ENCODE results near the gene FBXO7. TPM values are rescaled to one million over a fixed set of nuclear protein-coding genes. Genes with fewer than 3 reads are reported as not detected.

FBXO7 gene
- total and polyA plus RNA-seq, 2 of the 4 experiments (the other 2 are of a cell fraction): 71.5 TPM

DNA sequence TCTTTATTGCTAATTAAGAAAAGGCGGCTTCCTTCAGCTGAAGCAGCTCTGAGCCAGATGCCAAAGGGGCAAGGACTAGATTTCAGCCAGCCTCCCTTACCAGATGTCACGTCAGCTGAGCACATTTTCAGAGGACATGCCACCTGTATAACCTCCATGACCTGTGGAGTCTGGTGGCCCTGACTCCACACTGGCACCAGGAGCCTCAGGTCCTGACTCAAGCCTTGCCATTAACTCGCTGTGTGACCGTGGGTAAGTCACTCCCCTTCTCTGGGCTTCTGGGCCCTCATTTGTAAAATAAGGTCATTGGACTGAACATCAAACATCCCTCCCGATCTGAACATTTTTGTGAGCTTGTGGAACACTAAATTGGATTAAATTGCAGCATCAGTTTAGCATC, 46.0 kb downstream of the FBXO7 start:
- H4K20me1 ChIP-seq (ENCODE audit: insufficient read depth, low read length): no peaks in the 10 kb centered on the region
- H2AK5ac ChIP-seq (ENCODE audit: low read depth, low read length): no peak overlapping the region
- no peak overlapping the region for H3K27ac ChIP-seq (ENCODE audit: insufficient read depth, low read length)
- no peak overlapping the region for H3K4ac ChIP-seq (ENCODE audit: low read depth, low read length)
- no TSS peak for BruUV-seq (replicated peaks)
- DNase-seq (no peak), ATAC-seq (ENCODE audit: low read depth) (no peak)
- no peak overlapping the region for H2AK9ac ChIP-seq (replicated peaks; ENCODE audit: low read depth, low read length, poor library complexity)
- H3K36me3 ChIP-seq (ENCODE audit: control insufficient read depth, insufficient read depth, low read length): no peaks in the 10 kb centered on the region
- H2BK20ac ChIP-seq (ENCODE audit: low read depth, low read length): no peak overlapping the region
- H2BK15ac ChIP-seq (ENCODE audit: low read depth, low read length): no peak overlapping the region
- no peaks in the 10 kb centered on the region for H3K79me1 ChIP-seq (ENCODE audit: low read depth in 1 of 2, low read length in 2 of 2)
- POLR2A ChIA-PET (ENCODE audit: unreplicated experiment): no interaction called here
- CTCF ChIA-PET: no interaction called here
- H3K18ac ChIP-seq (ENCODE audit: low read depth, low read length): no peak overlapping the region
- WGBS, 2 experiments (ENCODE audit: extremely low coverage in 2 of 2, insufficient read length in 1 of 2): 86% methylated on average over 1 of the region's 5 CpGs; no CpG with 5 or more reads in 1 of the 2 experiments
- no peaks in the 10 kb centered on the region for H3K9me1 ChIP-seq (ENCODE audit: insufficient read depth, low read length)
- in situ Hi-C loops (cut with MboI; ENCODE audit: low sequenced_read_pairs): no loop called here
- no peak overlapping the region for H4K91ac ChIP-seq (ENCODE audit: insufficient read depth, low read depth, low read length)
- no peak overlapping the region for H3K14ac ChIP-seq (replicated peaks; ENCODE audit: low read depth, low read length)
- dilution Hi-C loops (cut with HindIII; ENCODE audit: low sequenced_read_pairs, unreplicated experiment): no loop called here
- TF ChIP-seq FOS (IDR thresholded peaks at IDR 0.05; ENCODE audit: low read depth, low read length) (no peak), NFE2L2 (IDR thresholded peaks at IDR 0.05; ENCODE audit: low read depth, low read length) (no peak), MAFK (IDR thresholded peaks at IDR 0.05; ENCODE audit: low read depth, low read length) (no peak), CEBPB (IDR thresholded peaks at IDR 0.05; ENCODE audit: low read depth, low read length) (no peak), RAD21 (IDR thresholded peaks at IDR 0.05; ENCODE audit: low read length) (no peak), RFX5 (IDR thresholded peaks at IDR 0.05; ENCODE audit: low read depth, low read length) (no peak), CHD1 (IDR thresholded peaks at IDR 0.05; ENCODE audit: low read depth, low read length) (no peak), MAZ (IDR thresholded peaks at IDR 0.05; ENCODE audit: borderline replicate concordance, low read depth, low read length) (no peak), SMC3 (IDR thresholded peaks at IDR 0.05; ENCODE audit: low read depth, low read length) (no peak), RCOR1 (IDR thresholded peaks at IDR 0.05; ENCODE audit: insufficient replicate concordance, low read length) (no peak), MXI1 (IDR thresholded peaks at IDR 0.05; ENCODE audit: borderline replicate concordance, low read depth, low read length) (no peak), POLR2A (IDR thresholded peaks at IDR 0.05; ENCODE audit: low read depth, low read length) (no peak), BHLHE40 (IDR thresholded peaks at IDR 0.05; ENCODE audit: low read depth, low read length) (no peak)
- TF ChIP-seq, protein P1, sequence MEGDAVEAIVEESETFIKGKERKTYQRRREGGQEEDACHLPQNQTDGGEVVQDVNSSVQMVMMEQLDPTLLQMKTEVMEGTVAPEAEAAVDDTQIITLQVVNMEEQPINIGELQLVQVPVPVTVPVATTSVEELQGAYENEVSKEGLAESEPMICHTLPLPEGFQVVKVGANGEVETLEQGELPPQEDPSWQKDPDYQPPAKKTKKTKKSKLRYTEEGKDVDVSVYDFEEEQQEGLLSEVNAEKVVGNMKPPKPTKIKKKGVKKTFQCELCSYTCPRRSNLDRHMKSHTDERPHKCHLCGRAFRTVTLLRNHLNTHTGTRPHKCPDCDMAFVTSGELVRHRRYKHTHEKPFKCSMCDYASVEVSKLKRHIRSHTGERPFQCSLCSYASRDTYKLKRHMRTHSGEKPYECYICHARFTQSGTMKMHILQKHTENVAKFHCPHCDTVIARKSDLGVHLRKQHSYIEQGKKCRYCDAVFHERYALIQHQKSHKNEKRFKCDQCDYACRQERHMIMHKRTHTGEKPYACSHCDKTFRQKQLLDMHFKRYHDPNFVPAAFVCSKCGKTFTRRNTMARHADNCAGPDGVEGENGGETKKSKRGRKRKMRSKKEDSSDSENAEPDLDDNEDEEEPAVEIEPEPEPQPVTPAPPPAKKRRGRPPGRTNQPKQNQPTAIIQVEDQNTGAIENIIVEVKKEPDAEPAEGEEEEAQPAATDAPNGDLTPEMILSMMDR (conservative IDR thresholded peaks at IDR 0.05; ENCODE audit: low read depth, low read length): no peak
- TF ChIP-seq, protein P2, sequence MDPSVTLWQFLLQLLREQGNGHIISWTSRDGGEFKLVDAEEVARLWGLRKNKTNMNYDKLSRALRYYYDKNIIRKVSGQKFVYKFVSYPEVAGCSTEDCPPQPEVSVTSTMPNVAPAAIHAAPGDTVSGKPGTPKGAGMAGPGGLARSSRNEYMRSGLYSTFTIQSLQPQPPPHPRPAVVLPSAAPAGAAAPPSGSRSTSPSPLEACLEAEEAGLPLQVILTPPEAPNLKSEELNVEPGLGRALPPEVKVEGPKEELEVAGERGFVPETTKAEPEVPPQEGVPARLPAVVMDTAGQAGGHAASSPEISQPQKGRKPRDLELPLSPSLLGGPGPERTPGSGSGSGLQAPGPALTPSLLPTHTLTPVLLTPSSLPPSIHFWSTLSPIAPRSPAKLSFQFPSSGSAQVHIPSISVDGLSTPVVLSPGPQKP (IDR thresholded peaks at IDR 0.05; ENCODE audit: borderline replicate concordance, low read depth, low read length): no peak
- TF ChIP-seq, protein P3, sequence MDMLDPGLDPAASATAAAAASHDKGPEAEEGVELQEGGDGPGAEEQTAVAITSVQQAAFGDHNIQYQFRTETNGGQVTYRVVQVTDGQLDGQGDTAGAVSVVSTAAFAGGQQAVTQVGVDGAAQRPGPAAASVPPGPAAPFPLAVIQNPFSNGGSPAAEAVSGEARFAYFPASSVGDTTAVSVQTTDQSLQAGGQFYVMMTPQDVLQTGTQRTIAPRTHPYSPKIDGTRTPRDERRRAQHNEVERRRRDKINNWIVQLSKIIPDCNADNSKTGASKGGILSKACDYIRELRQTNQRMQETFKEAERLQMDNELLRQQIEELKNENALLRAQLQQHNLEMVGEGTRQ (IDR thresholded peaks at IDR 0.05; ENCODE audit: low read depth, low read length): no peak
- H3K56ac ChIP-seq (ENCODE audit: extremely low read depth, insufficient read depth, low read length): no peak overlapping the region
- H3K4me3 ChIP-seq (ENCODE audit: insufficient read depth, low read depth, low read length): no peak overlapping the region
- peaks cover 3% of the 10 kb centered on the region for H3K27me3 ChIP-seq (ENCODE audit: control insufficient read depth, insufficient read depth, low read length)
- H3K9ac ChIP-seq (ENCODE audit: low read depth, low read length): no peak overlapping the region
- H2AFZ ChIP-seq (replicated peaks; ENCODE audit: low read length, poor library complexity): no peak overlapping the region
- no peak overlapping the region for H4K8ac ChIP-seq (ENCODE audit: low read depth in 2 of 2, low read length in 2 of 2)
- H4K5ac ChIP-seq (ENCODE audit: low read depth, low read length): no peak overlapping the region
- no peak overlapping the region for H3K23ac ChIP-seq (ENCODE audit: low read depth, low read length)
- no peaks in the 10 kb centered on the region for H3K9me3 ChIP-seq (ENCODE audit: control insufficient read depth, insufficient read depth, low read length)
- intact Hi-C loops (cut with micrococcal nuclease): no loop called here
- no peak overlapping the region for H3K4me2 ChIP-seq (ENCODE audit: low read depth, low read length)
- no peak overlapping the region for H2BK120ac ChIP-seq (ENCODE audit: low read depth, low read length)
- H2BK5ac ChIP-seq (ENCODE audit: low read depth, low read length, poor library complexity, severe bottlenecking): no peak overlapping the region
- H3K4me1 ChIP-seq (ENCODE audit: control insufficient read depth, insufficient read depth, low read length): no peaks in the 10 kb centered on the region
